IMR-90 (cell line): ENCODE data around the gene GSN.

ENCODE experiments used
- BHLHE40 ChIP-seq: fragments of 150-350 bp; IDR thresholded peaks from 2 replicates; pipeline ENCODE4 v1.6.1; 2016; ENCODE audit warnings: mild to moderate bottlenecking, low read depth, low read length
- CHD1 ChIP-seq: IDR thresholded peaks from 2 replicates; pipeline ENCODE4 v1.6.1; 2012; ENCODE audit warnings: low read depth, low read length, improper control_type of control experiment
- MXI1 ChIP-seq: IDR thresholded peaks from 2 replicates; pipeline ENCODE4 v1.6.1; 2012; ENCODE audit warnings: low read depth, mild to moderate bottlenecking, low read length, moderate library complexity, borderline replicate concordance
- POLR2A ChIP-seq: IDR thresholded peaks from 2 replicates; pipeline ENCODE4 v1.6.1; 2012; ENCODE audit warnings: mild to moderate bottlenecking, low read depth, low read length
- RAD21 ChIP-seq: IDR thresholded peaks from 2 replicates; pipeline ENCODE4 v1.6.1; 2012; ENCODE audit warnings: low read length, improper control_type of control experiment
- RCOR1 ChIP-seq: IDR thresholded peaks from 2 replicates; pipeline ENCODE4 v1.6.1; 2012; ENCODE audit warnings: mild to moderate bottlenecking, low read length, improper control_type of control experiment; ENCODE audit not compliant: insufficient replicate concordance
- RFX5 ChIP-seq: IDR thresholded peaks from 2 replicates; pipeline ENCODE4 v1.8.0; 2012; ENCODE audit warnings: low read depth, mild to moderate bottlenecking, low read length, moderate library complexity
- SMC3 ChIP-seq: fragments of 150-350 bp; IDR thresholded peaks from 2 replicates; pipeline ENCODE4 v1.6.1; 2016; ENCODE audit warnings: low read depth, mild to moderate bottlenecking, antibody characterized with exemption, low read length, moderate library complexity
- TF ChIP-seq, protein P1 (sequence below): conservative IDR thresholded peaks from 2 replicates; pipeline ENCODE4 v1.5.1; 2012; ENCODE audit warnings: mild to moderate bottlenecking, low read depth, low read length, improper control_type of control experiment
- TF ChIP-seq, protein P2 (sequence below): fragments of 150-350 bp; IDR thresholded peaks from 2 replicates; pipeline ENCODE4 v1.6.1; 2016; ENCODE audit warnings: low read depth, mild to moderate bottlenecking, low read length, moderate library complexity, borderline replicate concordance
- TF ChIP-seq, protein P3 (sequence below): fragments of 150-350 bp; IDR thresholded peaks from 2 replicates; pipeline ENCODE4 v1.6.1; 2017; ENCODE audit warnings: mild to moderate bottlenecking, antibody characterized with exemption, low read length, low read depth

DNA sequence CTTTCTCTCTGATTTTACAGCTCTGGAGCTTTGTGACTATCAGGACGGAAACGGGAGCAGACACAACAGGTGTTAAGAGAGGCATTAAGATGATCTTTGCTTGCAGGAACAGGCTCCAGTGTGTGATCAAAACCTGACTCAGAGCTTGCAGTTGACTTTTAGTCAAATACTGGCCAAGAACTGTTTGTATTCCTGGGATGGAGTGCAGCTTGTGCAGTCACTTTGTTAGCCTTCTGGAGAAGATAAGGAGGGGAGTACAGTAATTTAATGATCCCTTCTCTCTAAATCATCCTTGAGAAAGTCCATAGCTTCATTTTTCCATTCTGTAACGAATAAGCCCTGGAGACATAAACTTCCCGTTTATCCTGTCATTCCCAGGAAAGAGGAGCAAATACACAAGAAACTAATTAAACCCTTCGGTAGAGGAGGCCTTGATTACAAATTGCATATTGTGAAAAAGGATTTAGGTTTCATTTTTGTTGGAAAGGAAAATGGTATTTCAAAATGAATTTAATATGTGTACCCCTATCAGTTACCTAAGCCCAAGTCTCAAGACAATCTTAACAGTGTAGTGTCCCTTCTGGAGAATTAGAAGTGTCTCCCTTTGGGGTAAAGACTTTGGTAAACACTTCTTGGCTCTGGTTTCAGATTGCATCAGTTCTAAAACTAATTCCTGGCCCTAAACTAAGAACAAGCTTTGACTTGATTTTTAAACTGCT is 105.2 kb downstream of the GSN start:
- TF ChIP-seq BHLHE40, result peak; percentile 61
- TF ChIP-seq, protein P1, sequence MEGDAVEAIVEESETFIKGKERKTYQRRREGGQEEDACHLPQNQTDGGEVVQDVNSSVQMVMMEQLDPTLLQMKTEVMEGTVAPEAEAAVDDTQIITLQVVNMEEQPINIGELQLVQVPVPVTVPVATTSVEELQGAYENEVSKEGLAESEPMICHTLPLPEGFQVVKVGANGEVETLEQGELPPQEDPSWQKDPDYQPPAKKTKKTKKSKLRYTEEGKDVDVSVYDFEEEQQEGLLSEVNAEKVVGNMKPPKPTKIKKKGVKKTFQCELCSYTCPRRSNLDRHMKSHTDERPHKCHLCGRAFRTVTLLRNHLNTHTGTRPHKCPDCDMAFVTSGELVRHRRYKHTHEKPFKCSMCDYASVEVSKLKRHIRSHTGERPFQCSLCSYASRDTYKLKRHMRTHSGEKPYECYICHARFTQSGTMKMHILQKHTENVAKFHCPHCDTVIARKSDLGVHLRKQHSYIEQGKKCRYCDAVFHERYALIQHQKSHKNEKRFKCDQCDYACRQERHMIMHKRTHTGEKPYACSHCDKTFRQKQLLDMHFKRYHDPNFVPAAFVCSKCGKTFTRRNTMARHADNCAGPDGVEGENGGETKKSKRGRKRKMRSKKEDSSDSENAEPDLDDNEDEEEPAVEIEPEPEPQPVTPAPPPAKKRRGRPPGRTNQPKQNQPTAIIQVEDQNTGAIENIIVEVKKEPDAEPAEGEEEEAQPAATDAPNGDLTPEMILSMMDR, result no peak
- no peak for TF ChIP-seq POLR2A
- no peak for TF ChIP-seq RCOR1
- no peak for TF ChIP-seq RAD21
- no peak for TF ChIP-seq CHD1
- TF ChIP-seq, protein P2, sequence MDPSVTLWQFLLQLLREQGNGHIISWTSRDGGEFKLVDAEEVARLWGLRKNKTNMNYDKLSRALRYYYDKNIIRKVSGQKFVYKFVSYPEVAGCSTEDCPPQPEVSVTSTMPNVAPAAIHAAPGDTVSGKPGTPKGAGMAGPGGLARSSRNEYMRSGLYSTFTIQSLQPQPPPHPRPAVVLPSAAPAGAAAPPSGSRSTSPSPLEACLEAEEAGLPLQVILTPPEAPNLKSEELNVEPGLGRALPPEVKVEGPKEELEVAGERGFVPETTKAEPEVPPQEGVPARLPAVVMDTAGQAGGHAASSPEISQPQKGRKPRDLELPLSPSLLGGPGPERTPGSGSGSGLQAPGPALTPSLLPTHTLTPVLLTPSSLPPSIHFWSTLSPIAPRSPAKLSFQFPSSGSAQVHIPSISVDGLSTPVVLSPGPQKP, result no peak
- no peak for TF ChIP-seq SMC3
- no peak for TF ChIP-seq RFX5
- TF ChIP-seq, protein P3, sequence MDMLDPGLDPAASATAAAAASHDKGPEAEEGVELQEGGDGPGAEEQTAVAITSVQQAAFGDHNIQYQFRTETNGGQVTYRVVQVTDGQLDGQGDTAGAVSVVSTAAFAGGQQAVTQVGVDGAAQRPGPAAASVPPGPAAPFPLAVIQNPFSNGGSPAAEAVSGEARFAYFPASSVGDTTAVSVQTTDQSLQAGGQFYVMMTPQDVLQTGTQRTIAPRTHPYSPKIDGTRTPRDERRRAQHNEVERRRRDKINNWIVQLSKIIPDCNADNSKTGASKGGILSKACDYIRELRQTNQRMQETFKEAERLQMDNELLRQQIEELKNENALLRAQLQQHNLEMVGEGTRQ, result no peak
- no peak for TF ChIP-seq MXI1
